SIG-M5 treated with dmso at 0.1 percent for 504 hours (cell line): ENCODE results near the gene PLOD1.
"Not testable (repeated sequence)": the region's sequence is repeated elsewhere in the genome, so short reads cannot be mapped to it uniquely, and the experiment has no call there.

Source experiments
- DNase-seq: peaks from one replicate; lab custom pipeline; 2025; ENCODE audit not compliant: unreplicated experiment; lab: John Stamatoyannopoulos, UW

Gene PLOD1

GRCh38 chr1:11912482-11913216 is 21.9 kb upstream of the PLOD1 start:
- not testable (repeated sequence) for DNase-seq

- DNase-seq, result no peak
These were observed 21.2 kb upstream of the PLOD1 start for GRCh38 chr1:11913291-11913690.

DNA sequence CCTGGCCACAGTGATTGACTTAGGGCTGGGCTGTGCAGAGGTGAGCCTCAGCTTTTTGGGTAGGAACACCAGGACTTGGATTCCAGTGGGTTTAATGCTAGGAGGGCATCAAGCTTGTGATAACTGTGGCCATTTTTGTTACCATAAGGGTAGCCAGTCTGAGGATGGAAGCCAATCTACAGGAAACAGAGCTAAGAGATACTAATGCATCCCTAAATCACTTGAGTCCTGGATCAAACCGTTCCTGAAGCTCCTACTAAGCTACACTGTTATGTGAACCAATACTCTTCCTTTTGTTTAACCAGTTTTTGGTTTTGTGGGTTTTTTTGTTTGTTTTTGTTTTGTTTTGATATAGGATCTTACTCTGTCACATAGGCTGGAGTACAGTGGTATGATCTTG is 20.5 kb upstream of the PLOD1 start:
- no peak for DNase-seq

- DNase-seq, result no peak
These were observed 15.6 kb upstream of the PLOD1 start for GRCh38 chr1:11918799-11919519.

GRCh38 chr1:11919621-11920020 is 14.9 kb upstream of the PLOD1 start:
- no peak for DNase-seq

- no peak for DNase-seq
These were observed 14.1 kb upstream of the PLOD1 start for GRCh38 chr1:11920239-11920903.

DNA sequence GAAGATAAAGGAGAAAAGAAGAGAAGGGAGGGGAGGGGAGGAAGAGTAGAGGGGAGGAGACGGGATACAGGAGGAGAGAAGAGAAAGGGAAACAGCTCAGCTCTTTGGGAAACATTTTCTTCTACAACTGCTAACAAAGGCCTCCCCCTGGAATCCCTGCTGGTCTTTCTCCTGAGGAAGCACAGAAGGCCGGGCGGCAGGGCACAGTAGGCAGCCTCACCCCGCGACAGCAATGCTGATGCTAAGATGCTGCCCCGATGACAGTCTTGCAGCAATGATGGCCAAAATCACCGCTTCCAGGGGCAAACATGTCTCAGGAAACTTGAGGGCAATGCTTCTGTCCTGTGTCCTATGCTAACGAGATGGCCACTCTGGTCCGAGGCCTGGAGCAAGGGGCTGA is 13.5 kb upstream of the PLOD1 start:
- DNase-seq, result no peak

- DNase-seq, result no peak
These were observed 11.3 kb upstream of the PLOD1 start for GRCh38 chr1:11923069-11923826.

GRCh38 chr1:11923827-11924113 is 10.7 kb upstream of the PLOD1 start:
- no peak for DNase-seq

- DNase-seq, result no peak
These were observed 10.0 kb upstream of the PLOD1 start for GRCh38 chr1:11924334-11925195.

DNA sequence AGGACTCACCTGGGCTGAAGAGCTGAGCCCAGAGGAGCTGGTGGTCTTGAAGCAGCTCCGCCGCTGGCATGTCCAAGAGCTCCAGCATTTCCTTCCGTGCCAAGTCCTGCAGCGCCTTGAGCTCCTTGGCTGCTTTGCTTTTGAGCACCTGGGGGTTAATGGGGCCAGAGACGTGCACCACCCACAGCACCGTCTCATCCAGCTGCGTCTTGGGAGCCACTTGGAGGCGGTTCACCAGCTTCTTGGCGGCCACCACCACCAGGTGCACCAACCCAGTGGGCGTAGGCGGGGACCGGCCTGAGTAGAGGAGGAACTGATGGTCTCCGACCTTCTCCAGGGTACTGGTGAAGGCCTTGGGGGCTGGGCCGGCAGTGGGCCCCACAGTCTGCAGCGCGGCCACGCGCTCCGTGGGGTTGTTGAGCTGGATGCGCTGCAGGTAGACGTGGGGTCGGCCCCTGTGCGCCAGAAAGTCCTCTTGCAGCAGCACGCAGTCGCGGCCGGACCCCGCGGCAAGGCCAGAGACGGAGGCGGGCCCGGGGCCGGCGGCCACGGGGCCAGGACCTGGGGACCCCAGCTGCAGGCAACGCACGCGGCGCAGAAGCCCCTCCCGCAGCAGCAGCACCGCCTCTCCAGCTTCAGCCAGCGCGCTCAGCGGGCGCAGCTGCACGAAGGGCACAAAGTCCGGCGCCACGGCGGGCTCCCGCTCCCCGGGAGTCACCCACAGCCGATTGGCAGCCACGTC is 9.2 kb upstream of the PLOD1 start:
- DNase-seq, result not testable (repeated sequence)

DNA sequence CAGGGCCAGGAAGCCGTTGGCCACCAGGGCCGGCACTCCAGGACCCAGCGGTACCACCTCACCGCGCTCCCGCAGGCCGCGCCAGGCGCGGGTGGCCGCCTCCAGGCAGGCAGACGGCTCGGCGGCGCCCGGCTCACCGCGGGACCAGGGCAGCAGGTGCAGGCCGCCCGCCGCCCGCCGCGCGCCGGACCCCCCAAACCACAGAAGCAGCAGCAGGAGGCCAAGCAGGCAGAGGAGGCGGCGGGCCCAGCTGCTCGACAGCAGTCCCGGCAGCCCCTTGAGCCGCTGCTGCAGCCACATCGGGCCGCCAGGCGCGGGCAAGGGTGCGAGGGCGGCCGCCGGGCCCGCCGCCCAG is 8.6 kb upstream of the PLOD1 start:
- DNase-seq, result no peak

DNA sequence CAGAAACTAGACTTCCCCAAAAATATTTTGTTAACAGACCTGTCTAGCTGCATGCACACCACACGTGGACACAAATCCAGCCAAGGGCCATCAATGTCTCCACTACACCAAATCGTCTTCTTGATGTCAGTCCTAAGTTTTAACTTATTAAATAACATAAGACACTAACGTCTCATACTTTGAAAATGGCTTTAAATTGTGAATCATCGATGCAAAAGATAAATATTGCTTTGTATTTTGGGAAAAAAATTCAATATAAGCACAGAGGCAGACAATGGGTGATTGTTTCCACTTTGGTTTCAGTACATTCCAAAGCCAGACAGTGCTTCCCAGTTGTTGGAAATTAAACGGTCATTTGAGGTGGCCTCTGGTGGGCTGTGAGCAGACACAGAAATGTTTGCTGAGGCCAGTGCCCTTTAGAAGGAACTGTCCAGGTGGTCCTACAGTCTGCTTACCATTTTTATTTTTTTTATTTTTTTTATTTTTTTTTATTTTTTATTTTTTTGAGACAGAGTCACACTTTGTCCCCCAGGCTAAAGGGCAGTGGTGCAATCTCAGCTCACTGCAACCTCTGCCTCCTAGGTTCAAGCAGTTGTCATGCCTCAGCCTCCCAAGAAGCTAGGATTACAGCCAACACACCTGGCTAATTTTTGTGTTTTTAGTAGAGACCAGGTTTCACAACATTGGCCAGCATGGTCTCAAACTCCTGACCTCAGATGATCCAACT is 6.5 kb upstream of the PLOD1 start:
- DNase-seq, result no peak

DNA sequence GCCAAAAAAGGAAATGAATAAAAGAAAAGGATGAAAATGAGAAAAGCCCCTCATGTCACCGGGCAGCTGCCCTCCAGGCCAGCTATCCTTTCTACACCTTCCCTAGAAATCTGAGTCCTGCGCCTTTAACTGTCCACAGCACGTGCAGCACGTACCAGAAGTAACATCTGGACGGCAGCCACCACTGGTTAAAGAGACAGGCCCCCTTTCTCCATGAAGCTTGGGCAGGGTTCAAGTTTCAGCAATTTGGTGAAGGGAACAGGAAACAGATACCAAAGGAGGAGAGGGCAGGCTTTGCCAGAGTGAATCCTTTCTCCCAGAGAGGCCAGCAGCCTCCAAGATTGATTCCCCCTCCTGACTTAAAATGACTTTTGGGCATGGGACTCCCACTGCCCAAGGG is 4.7 kb upstream of the PLOD1 start:
- DNase-seq, result no peak

GRCh38 chr1:11930571-11931445 is 3.7 kb upstream of the PLOD1 start:
- DNase-seq, result peak; percentile 48

- no peak for DNase-seq
These were observed 2.7 kb upstream of the PLOD1 start for GRCh38 chr1:11931845-11932244.

- no peak for DNase-seq
These were observed 518 bp downstream of the PLOD1 start for GRCh38 chr1:11935057-11935412.

DNA sequence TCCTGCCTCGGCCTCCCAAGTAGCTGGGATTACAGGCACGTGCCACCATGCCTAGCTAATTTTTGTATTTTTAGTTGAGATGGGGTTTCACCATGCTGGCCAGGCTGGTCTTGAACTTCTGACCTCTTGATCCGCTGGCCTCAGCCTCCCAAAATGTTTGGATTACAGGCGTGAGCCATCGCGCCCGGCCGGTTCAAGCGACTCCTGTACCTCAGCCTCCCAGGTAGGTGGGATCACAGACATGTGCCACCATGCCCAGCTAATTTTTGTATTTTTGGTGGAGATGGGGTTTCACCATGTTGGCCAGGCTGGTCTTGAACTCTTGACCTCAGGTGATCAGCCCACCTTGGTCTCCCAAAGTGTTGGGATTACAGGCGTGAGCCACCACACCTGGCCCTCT is 1.2 kb downstream of the PLOD1 start:
- not testable (repeated sequence) for DNase-seq
